Activated CD8-positive, alpha-beta memory T cell treated with anti-CD3 and anti-CD28 coated beads for 1 hour (primary cell): ENCODE results near the gene C1RL.
"Not testable (repeated sequence)": the region's sequence is repeated elsewhere in the genome, so short reads cannot be mapped to it uniquely, and the experiment has no call there.

Source experiments
- DNase-seq, 2 donors: peaks; one replicate each; pipeline ENCODE4 v3.0.0-alpha.2; 2020; ENCODE audit warnings: low read depth in 1 of 2; ENCODE audit errors: extremely low read depth in 1 of 2

C1RL gene

DNA sequence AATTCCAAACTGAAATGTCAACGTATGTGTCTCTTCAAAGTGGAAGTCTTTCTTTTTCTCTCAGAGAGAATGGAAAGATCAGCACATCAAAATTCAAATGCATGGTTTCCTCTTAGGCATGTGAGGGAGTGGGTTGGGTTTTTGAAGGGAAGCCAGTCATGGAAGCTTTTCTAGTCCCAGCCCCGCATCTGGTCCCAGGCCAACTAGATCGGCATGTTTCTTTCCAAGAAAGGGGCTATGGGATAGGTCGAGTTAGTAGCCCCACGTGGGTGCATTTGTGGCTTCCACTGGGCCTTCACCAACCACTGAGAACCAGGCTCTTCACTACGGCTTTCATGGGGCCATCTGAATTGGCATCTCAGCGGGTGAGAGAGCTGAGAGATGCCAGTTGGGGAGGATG lies 41.9 kb downstream of the C1RL start:
- no peak for DNase-seq

DNA sequence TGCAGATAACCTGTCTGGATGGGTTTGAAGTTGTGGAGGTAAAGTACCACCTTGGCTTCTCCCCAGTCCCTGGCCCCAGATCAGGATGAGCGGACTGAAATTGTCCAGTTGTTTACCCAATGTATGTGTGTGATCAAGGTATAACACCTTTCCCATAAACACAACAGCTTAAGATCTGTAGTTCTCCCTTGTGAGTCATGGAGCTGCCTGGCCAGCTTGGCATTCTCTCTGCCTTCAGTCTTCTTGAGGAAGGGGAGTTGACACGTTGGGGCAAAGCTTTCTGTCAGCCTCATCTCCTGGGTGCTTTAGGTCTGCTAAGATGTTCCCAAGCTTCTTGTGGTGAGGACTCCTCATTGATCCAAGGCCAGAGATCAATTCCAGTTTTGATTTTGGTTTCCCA lies 42.4 kb downstream of the C1RL start:
- no peak for DNase-seq

DNA sequence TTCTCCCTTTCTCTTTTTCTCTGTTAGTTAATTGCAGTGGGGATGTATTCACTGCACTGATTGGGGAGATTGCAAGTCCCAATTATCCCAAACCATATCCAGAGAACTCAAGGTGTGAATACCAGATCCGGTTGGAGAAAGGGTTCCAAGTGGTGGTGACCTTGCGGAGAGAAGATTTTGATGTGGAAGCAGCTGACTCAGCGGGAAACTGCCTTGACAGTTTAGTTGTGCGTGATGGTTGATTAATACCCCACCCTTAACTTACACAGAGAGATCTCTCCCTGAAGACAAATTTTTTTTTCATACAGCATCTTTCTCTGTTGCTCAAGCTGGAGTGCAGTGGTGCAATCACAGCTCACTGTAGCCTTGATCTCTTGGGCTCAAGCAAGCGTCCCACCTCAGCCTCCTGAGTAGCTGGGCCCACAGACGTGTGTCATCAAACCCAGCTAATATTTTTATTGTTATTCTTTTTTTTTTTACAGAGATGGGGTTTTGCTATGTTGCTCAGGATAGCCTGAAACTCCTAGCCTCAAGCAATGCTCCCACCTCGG lies 43.9 kb downstream of the C1RL start:
- no peak for DNase-seq

DNA sequence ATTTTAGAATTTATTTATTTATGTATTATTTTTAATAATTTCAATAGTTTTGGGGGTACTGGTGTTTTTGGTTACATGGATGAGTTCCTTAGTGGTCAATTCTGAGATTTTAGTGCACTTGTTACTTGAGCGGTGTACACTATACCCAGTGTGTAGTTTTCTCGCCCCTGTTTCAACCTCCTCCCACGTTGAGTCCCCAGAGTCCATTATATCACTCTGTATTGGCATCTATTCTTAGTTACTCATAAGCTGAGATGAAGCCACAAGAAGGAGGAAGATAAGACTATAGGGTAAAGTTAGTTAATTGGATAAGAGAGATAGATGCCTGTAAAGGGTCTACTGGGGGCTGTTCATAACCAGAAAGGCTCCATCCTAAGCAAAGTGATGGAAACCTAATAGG lies 44.5 kb downstream of the C1RL start:
- DNase-seq = no peak

DNA sequence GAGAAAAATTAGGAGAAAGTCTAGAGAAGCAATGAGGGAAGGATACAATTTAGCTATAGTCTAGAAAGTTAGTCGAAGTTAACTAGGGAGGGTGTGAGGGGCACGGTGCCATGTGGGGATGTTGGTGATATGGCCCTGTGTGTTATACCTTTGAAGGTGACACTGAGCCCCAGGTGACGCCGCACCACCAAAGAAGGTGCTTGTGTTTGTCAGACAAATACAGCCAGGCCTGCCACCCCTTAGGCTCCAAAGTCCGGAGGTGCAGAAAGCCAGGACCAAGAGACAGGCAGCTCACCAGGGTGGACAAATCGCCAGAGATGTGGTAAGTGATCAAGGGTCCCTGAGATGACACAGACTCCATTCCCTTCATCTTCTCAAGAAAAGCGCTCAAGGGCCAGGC lies 47.4 kb downstream of the C1RL start:
- no peak for DNase-seq

DNA sequence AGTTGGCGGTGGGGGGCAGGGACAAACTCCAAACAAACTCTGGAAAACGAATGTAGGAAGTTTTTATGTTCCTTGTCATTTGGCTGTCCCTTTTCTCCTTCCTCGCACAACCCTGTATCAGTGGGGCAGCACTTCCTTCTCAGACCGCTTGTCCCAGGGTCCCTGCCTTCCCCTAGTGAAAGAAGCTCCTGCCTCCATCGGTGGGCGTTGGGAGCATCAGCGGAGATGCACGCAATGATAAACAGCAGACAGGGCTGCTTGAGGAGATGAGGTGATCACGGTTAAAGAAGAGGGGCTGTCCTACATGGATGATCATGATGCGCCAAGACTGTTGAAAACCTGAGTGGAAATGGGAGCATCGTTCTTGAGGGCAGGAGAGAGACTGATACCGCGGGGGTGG lies 47.9 kb downstream of the C1RL start:
- no peak for DNase-seq

DNA sequence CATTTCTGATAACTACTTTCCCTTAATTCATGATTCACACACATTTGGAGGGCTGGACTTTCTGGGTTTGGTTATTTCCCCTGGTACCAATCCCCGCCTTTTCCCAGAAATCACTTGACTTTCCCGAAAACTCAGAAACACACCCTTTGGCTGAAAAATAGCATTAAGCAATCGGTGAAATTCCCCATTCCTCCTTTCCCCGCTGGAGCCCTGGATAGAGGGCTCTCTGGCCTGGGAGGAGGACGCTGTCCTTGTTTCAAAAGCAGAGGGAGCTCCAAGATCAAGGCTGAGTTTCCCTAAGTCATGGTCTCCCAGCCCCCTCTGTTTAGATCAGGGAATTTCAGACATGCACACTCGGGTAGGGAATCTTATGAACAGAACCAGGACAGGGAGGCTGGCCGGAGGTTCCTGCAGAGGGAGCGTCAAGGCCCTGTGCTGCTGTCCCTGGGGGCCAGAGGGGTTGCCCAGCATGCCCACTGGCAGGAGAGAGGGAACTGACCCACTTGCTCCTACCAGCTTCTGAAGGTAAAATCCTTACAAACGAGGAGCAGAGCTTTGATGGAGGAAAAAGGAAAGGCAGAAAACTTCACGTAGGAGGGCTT lies 48.6 kb downstream of the C1RL start, which contains the start of gene C1S:
Gene C1S, plus strand, starts transcription at position 366 of the 602 bp plus-strand sequence. CDS start 1,195 bp downstream, outside the sequence.
- DNase-seq = no peak

DNA sequence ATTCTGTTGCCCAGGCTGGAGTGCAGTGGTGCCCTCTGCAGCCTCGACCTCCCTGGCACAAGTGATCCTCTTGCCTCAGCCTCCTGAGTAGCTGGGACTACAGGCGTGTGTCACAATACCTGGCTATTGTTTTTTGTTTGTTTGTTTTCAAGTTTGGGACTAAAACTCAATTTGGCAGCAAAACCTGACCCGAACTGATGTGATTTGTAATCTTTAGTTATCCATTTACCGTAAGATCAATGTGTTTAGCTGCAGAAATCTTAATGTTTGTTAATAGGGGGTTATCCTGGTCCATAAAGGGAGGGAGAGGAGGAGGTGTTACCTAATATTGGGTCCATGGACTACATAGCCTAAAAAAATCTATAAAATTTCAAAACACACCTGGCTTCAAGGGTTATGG lies 49.2 kb downstream of the C1RL start:
- no peak for DNase-seq

DNA sequence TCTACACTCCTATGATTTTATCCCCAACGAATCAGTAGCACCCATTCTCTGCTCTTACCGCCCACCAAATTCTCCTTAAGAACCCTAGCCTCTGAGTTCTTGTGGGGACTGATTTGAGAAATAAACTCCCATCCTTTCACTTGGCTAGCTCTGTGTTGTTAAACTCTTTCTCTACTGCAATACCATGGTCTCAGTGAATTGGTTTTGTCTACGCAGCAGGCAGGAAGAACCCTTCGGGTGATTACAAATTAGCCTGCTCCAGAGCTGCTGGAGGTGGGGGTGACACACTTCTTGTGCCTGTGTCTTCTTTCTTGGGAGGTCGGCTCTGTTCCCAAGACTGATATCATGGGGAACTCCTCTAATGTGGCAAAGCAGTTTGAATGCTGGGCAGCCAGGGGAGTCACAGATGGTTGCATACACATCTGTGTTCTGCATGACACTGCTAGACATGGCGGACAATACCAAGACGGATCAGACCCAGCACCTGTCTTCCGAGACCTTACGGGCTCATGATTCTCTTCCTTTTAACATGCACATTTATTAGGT lies 50.1 kb downstream of the C1RL start:
- no peak for DNase-seq

DNA sequence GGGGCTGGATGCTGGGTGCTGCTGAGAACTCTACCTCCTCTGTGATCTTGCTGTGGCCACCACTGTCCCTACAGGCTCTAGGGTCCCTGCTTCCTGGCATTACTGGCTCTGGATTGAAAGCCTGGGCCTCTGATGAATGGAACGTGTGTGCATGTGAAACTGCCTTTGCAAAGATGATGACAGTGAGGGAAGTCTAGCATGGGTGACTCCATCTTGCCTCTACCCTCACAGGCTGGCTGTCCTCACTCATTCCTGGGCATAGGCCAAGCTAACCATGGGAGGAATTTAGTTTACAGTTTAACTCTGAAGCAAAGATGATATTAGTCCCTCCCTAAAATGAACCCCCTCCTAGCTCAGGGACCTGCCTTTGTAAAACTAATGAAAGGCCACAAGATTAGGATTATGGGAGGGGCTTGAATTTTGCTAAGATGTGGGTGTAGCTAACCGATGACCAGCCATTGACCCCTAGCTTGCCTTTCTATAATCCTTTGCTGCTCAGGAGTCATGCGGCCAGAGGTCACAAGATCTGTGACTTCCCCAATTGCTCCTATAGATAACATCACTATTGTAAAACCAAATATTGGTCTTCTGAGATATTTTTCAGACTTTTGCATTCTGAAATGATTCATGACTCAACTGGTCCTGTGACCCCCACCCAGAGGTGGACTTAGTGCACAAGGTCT lies 50.7 kb downstream of the C1RL start:
- no peak for DNase-seq

DNA sequence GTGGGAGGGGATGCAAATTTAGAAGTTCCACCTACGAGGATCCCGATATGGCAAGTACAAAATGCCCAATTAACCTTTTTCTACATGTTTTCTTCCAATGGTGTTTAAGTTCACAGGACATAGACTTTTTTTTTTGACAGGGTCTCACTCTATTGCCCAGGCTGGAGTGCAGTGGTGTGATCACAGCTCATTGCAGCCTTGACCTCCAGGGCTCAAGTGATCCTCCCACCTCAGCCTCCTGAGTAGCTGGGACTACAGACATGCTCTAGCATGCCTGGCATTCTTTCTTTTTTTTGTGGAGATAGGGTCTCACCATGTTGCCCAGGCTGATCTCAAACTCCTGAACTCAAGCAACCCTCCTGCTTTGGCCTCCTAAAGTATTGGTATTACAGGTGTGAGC lies 53.3 kb downstream of the C1RL start:
- DNase-seq = not testable (repeated sequence)

DNA sequence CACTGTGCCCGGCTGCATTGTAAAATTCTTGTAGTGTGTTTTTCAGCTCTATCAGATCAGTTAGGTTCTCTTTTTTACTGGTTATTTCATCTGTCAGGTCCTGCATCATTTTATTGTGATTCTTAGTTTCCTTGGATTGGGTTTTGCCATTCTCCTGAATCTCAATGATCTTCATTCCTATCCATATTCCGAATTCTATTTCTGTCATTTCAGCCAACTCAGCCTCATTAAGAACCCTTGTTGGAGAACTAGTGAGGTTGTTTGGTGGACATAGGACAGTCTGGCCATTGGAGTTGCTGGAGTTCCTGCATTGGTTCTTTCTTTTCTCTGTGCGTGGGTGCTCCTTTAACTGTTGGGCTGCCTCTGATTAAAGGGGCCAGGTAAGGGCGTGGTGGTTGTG lies 54.1 kb downstream of the C1RL start:
- DNase-seq = no peak

DNA sequence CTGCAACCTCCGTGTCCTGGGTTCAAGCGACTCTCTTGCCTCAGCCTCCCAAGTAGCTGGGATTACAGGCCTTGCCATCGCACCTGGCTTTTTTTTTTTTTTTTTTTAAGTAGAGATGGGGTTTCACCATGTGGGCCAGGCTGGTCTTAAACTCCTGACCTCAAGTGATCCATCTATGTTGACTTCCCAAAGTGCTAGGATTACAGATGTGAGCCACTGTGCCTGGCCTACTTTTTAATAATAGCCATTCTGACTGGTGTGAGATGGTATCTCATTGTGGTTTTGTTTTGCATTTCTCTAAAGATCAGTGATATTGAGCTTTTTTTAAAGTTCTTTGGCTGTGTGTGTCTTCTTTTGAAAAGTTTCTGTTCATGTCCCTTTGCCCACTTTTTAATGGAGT lies 59.0 kb downstream of the C1RL start:
- not testable (repeated sequence) for DNase-seq

DNA sequence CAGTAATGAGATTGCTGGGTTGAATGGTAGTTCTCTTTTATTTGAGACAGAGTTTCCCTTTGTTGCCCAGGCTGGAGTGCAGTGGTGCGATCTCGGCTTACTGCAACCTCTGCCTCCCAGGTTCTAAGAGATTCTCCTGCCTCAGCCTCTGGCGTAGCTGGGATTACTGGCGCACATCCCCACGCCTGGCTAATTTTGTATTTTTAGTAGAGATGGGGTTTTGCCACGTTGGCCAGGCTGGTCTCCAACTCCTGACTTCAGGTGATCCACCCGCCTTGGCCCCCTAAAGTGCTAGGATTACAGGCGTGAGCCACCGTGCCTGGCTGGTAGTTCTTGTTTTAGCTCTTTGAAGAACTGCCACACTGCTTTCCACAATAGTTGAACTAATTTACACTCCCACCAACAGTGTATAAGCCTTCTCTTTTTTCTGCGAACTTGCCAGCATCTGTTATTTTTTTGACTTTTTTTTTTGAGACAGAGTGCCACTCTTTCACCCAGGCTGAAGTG lies 59.5 kb downstream of the C1RL start:
- DNase-seq = not testable (repeated sequence)

DNA sequence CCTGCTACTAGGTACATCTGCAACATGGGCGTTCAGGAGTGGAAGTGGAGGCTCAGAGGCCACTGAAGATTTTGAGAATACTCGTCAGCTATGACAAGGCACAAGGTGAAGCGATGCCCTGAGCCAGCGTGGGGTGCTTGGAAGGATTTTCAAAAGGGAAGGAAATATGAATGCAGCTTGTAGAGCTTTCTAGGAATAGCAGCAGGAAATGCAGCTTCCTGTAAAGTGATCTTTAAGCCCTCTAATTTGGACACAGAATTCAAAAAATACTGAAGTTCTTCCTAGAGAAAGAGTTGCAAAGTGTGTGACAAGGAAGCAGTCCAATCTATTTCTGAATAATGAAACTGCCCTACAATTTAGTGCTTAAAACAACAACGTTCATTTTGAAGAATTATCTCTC lies 61.7 kb downstream of the C1RL start:
- DNase-seq = no peak

DNA sequence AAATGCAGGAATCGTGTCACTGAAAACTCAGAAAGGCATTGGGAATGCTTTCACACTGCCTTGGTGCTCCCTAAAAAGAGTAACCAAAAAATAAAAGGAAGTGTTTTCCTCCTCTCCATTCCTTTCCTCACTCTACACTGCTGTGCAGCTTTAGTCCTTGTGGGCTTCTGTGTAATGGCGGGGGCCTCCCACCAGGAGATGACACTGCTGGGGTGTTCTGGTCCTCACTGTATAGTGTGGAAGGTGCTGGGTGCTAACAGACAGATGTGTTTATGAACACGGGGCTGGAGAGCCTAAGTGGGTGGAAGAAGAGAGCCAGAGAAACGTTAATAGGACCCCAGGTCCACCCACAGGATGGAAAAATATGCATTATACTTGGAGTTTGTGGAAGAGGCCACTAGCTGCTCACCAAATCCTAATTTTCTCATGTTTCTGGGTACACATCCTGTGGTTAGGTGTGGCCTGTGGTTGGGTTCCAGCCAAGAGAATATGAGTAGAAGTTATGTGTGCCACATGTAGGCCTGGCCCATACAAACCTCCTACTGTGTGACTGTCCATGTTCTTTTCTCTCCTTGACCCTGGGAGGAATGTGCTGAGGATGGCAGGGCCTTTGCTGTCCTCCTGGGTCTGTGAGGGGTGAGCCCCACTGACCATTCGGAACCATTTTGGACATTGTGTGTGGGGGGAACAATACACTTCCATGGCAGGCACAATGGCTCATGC lies 62.5 kb downstream of the C1RL start:
- no peak for DNase-seq

DNA sequence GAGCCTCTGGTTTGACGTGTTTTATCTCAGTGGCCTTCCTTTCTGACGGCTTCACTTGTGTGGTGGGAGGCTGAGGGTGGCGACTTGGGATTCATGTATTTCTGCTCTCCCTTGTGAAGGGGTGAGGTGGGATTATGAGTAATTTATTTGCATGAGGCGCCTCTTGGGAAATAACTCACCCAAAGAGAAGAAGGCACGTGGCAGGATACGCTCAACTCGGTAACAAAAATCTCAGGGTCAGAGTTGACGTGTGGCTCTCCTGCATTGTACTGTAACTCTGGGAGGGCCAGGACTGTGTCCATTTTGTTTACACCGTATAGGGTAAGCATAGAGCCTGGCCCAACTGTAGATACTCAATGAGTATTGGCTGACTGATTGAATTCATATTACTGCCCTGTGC lies 63.1 kb downstream of the C1RL start:
- no peak for DNase-seq
